Peyer's patch (tissue), 4 donors: ENCODE results near the gene C9.
"Not testable (repeated sequence)": the region's sequence is repeated elsewhere in the genome, so short reads cannot be mapped to it uniquely, and the experiment has no call there.

Experiments used
- POLR2A ChIP-seq, 2 donors: fragments of 450-650 bp; IDR thresholded peaks; one replicate each; pipeline ENCODE4 v1.5.1; 2017; ENCODE audit warnings: antibody characterized with exemption in 2 of 2, mild to moderate bottlenecking in 2 of 2, moderate library complexity in 2 of 2
- TF ChIP-seq, protein P1 (sequence below), 6 experiments: fragments of 450-650 bp in 4 of 6; fragments of 200-600 bp in 2 of 6; sonication (generic) in 1 of 6; IDR thresholded peaks; one replicate each; pipeline ENCODE4 v1.5.1; 2017 to 2019; ENCODE audit warnings: antibody characterized with exemption in 6 of 6, mild to moderate bottlenecking in 3 of 6, moderate library complexity in 1 of 6

DNA sequence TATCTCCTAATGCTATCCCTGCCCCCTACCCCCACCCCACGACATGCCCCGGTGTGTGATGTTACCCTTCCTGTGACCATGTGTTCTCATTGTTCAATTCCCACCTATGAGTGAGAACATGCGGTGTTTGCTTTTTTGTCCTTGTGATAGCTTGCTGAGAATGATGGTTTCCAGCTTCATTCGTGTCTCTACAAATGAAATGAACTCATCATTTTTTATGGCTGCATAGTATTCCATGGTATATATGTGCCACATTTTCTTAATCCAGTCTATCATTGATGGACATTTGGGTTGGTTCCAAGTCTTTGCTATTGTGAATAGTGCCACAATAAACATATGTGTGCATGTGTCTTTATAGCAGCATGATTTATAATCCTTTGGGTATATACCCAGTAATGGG lies 88.4 kb downstream of the C9 start:
- TF ChIP-seq POLR2A (IDR thresholded peaks at IDR 0.05), result not testable (repeated sequence)
- TF ChIP-seq, protein P1, sequence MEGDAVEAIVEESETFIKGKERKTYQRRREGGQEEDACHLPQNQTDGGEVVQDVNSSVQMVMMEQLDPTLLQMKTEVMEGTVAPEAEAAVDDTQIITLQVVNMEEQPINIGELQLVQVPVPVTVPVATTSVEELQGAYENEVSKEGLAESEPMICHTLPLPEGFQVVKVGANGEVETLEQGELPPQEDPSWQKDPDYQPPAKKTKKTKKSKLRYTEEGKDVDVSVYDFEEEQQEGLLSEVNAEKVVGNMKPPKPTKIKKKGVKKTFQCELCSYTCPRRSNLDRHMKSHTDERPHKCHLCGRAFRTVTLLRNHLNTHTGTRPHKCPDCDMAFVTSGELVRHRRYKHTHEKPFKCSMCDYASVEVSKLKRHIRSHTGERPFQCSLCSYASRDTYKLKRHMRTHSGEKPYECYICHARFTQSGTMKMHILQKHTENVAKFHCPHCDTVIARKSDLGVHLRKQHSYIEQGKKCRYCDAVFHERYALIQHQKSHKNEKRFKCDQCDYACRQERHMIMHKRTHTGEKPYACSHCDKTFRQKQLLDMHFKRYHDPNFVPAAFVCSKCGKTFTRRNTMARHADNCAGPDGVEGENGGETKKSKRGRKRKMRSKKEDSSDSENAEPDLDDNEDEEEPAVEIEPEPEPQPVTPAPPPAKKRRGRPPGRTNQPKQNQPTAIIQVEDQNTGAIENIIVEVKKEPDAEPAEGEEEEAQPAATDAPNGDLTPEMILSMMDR (IDR thresholded peaks at IDR 0.05), result not testable (repeated sequence)
